SK-N-SH treated with all-trans-retinoic acid at 6 μM for 48 hours (cell line): Measurements from ENCODE around the gene AP3B1.
"Not testable (repeated sequence)": the region's sequence is repeated elsewhere in the genome, so short reads cannot be mapped to it uniquely, and the experiment has no call there.

Experiments used
- ARNTL ChIP-seq: fragments of 450-650 bp; formaldehyde crosslinking; IDR thresholded peaks from 2 replicates; pipeline ENCODE4 v1.5.0; 2020; ENCODE audit warnings: low read depth, mild to moderate bottlenecking, moderate library complexity, borderline replicate concordance
- BACH2 ChIP-seq: fragments of 250-450 bp; sonication (Bioruptor Pico); IDR thresholded peaks from 2 replicates; pipeline ENCODE4 v1.9.0; 2021; ENCODE audit warnings: mild to moderate bottlenecking, borderline replicate concordance
- ESRRG ChIP-seq: fragments of 250-450 bp; sonication (Bioruptor Pico); IDR thresholded peaks from 2 replicates; pipeline ENCODE4 v1.6.1; 2021; ENCODE audit warnings: mild to moderate bottlenecking
- PPARA ChIP-seq: fragments of 250-450 bp; sonication (Bioruptor Pico); IDR thresholded peaks from 2 replicates; pipeline ENCODE4 v1.5.0; 2020; ENCODE audit warnings: mild to moderate bottlenecking, borderline replicate concordance
- ZNF8 ChIP-seq: fragments of 450-650 bp; formaldehyde crosslinking; IDR thresholded peaks from 2 replicates; pipeline ENCODE4 v1.5.0; 2020; ENCODE audit warnings: mild to moderate bottlenecking, moderate library complexity
- TF ChIP-seq, protein P1 (sequence below): fragments of 250-450 bp; sonication (Bioruptor Pico); IDR thresholded peaks from 2 replicates; pipeline ENCODE4 v1.5.0; 2020; ENCODE audit warnings: mild to moderate bottlenecking, moderate library complexity
- TF ChIP-seq, protein P2 (sequence below): fragments of 250-450 bp; sonication (Bioruptor Pico); IDR thresholded peaks from 2 replicates; pipeline ENCODE4 v1.5.1; 2020; ENCODE audit warnings: low read depth, mild to moderate bottlenecking, moderate library complexity
- TF ChIP-seq, protein P3 (sequence below): fragments of 250-450 bp; sonication (Bioruptor Pico); IDR thresholded peaks from 2 replicates; pipeline ENCODE4 v1.8.0; 2021; ENCODE audit warnings: low read depth, mild to moderate bottlenecking, moderate library complexity, borderline replicate concordance

- not testable (repeated sequence) for TF ChIP-seq ZNF8 (CRISPR knock-in tag); ARNTL (CRISPR knock-in tag); BACH2; PPARA (CRISPR knock-in tag); ESRRG (CRISPR knock-in tag)
- TF ChIP-seq, protein P1, sequence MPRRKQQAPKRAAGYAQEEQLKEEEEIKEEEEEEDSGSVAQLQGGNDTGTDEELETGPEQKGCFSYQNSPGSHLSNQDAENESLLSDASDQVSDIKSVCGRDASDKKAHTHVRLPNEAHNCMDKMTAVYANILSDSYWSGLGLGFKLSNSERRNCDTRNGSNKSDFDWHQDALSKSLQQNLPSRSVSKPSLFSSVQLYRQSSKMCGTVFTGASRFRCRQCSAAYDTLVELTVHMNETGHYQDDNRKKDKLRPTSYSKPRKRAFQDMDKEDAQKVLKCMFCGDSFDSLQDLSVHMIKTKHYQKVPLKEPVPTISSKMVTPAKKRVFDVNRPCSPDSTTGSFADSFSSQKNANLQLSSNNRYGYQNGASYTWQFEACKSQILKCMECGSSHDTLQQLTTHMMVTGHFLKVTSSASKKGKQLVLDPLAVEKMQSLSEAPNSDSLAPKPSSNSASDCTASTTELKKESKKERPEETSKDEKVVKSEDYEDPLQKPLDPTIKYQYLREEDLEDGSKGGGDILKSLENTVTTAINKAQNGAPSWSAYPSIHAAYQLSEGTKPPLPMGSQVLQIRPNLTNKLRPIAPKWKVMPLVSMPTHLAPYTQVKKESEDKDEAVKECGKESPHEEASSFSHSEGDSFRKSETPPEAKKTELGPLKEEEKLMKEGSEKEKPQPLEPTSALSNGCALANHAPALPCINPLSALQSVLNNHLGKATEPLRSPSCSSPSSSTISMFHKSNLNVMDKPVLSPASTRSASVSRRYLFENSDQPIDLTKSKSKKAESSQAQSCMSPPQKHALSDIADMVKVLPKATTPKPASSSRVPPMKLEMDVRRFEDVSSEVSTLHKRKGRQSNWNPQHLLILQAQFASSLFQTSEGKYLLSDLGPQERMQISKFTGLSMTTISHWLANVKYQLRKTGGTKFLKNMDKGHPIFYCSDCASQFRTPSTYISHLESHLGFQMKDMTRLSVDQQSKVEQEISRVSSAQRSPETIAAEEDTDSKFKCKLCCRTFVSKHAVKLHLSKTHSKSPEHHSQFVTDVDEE (CRISPR knock-in tag), result not testable (repeated sequence)
- TF ChIP-seq, protein P2, sequence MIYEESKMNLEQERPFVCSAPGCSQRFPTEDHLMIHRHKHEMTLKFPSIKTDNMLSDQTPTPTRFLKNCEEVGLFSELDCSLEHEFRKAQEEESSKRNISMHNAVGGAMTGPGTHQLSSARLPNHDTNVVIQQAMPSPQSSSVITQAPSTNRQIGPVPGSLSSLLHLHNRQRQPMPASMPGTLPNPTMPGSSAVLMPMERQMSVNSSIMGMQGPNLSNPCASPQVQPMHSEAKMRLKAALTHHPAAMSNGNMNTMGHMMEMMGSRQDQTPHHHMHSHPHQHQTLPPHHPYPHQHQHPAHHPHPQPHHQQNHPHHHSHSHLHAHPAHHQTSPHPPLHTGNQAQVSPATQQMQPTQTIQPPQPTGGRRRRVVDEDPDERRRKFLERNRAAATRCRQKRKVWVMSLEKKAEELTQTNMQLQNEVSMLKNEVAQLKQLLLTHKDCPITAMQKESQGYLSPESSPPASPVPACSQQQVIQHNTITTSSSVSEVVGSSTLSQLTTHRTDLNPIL, result not testable (repeated sequence)
- TF ChIP-seq, protein P3, sequence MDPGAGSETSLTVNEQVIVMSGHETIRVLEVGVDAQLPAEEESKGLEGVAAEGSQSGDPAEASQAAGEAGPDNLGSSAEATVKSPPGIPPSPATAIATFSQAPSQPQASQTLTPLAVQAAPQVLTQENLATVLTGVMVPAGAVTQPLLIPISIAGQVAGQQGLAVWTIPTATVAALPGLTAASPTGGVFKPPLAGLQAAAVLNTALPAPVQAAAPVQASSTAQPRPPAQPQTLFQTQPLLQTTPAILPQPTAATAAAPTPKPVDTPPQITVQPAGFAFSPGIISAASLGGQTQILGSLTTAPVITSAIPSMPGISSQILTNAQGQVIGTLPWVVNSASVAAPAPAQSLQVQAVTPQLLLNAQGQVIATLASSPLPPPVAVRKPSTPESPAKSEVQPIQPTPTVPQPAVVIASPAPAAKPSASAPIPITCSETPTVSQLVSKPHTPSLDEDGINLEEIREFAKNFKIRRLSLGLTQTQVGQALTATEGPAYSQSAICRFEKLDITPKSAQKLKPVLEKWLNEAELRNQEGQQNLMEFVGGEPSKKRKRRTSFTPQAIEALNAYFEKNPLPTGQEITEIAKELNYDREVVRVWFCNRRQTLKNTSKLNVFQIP (CRISPR knock-in tag), result not testable (repeated sequence)
Measured at GRCh38 chr5:78046823-78047222, 247.7 kb downstream of the AP3B1 start.
